HG03095 (cell line): ENCODE measurements around the gene TMEM14A.

Experiments
- ATAC-seq: cut with Tn5 transposase; IDR thresholded peaks from one replicate; pipeline ENCODE4 v1.9.1; 2021; ENCODE audit warnings: moderate library complexity; ENCODE audit not compliant: unreplicated experiment

Gene TMEM14A

GRCh38 chr6:52670502-52671409, at the start of gene TMEM14A:
TSS of gene TMEM14A (plus strand) at chr6:52671113. CDS start at chr6:52677103, 5,990 bp downstream.
- ATAC-seq, result peak; percentile 97

- ATAC-seq, result no peak
These were observed 49.3 kb upstream of the TMEM14A start for GRCh38 chr6:52621631-52622030.

- ATAC-seq, result no peak
These were observed 48.1 kb upstream of the TMEM14A start for GRCh38 chr6:52622810-52623209.

- no peak for ATAC-seq
These were observed 38.9 kb upstream of the TMEM14A start for GRCh38 chr6:52632011-52632410.

GRCh38 chr6:52634211-52634610, 36.7 kb upstream of the TMEM14A start:
- ATAC-seq, result no peak

- ATAC-seq, result no peak
These were observed 35.8 kb upstream of the TMEM14A start for GRCh38 chr6:52635049-52635577.

- ATAC-seq, result no peak
These were observed 34.1 kb upstream of the TMEM14A start for GRCh38 chr6:52636830-52637229.

- no peak for ATAC-seq
These were observed 31.4 kb upstream of the TMEM14A start for GRCh38 chr6:52639493-52639892.

- ATAC-seq, result no peak
These were observed 30.7 kb upstream of the TMEM14A start for GRCh38 chr6:52640170-52640569.

GRCh38 chr6:52640916-52641315, 30.0 kb upstream of the TMEM14A start:
- no peak for ATAC-seq

GRCh38 chr6:52641388-52641787, 29.5 kb upstream of the TMEM14A start:
- no peak for ATAC-seq

- ATAC-seq, result no peak
These were observed 29.1 kb upstream of the TMEM14A start for GRCh38 chr6:52641826-52642225.

- ATAC-seq, result no peak
These were observed 28.5 kb upstream of the TMEM14A start for GRCh38 chr6:52642368-52642767.

GRCh38 chr6:52643158-52643557, 27.8 kb upstream of the TMEM14A start:
- ATAC-seq, result no peak

GRCh38 chr6:52644253-52644652, 26.7 kb upstream of the TMEM14A start:
- no peak for ATAC-seq

- no peak for ATAC-seq
These were observed 24.9 kb upstream of the TMEM14A start for GRCh38 chr6:52645976-52646375.

GRCh38 chr6:52647199-52647598, 23.7 kb upstream of the TMEM14A start:
- ATAC-seq, result no peak

GRCh38 chr6:52649536-52650160, 21.3 kb upstream of the TMEM14A start:
- ATAC-seq, result no peak

- ATAC-seq, result no peak
These were observed 20.0 kb upstream of the TMEM14A start for GRCh38 chr6:52650941-52651340.

GRCh38 chr6:52653151-52653550, 17.8 kb upstream of the TMEM14A start:
- ATAC-seq, result no peak

- no peak for ATAC-seq
These were observed 16.9 kb upstream of the TMEM14A start for GRCh38 chr6:52654007-52654406.

- no peak for ATAC-seq
These were observed 16.3 kb upstream of the TMEM14A start for GRCh38 chr6:52654592-52654991.
